CD14-positive monocyte (primary cell): ENCODE results near the gene KCNMB4. TPM values are rescaled to one million over a fixed set of nuclear protein-coding genes. Genes with fewer than 3 reads are reported as not detected.

ENCODE experiments used
- DNase-seq, 3 donors: peaks; one replicate each; pipeline ENCODE4 v3.0.0-alpha.2; 2011 to 2022
- H2AFZ ChIP-seq: 2 replicates; pipeline ENCODE4 v1.6.0; 2012; ENCODE audit warnings: mild to moderate bottlenecking, low read depth, low read length, inconsistent platforms; ENCODE audit not compliant: insufficient read depth, poor library complexity, severe bottlenecking
- H3K27ac ChIP-seq, 2 donors: 1 replicate in 1 of 2; 2 replicates in 1 of 2; pipeline ENCODE4 v1.5.1; 2012 to 2013; ENCODE audit warnings: low read length in 2 of 2, control low read depth in 1 of 2, inconsistent platforms in 1 of 2, low read depth in 1 of 2, mild to moderate bottlenecking in 1 of 2
- H3K27me3 ChIP-seq, 2 donors: one replicate each; pipeline versions ENCODE4 v1.6.0 to v1.6.1; 2011 to 2013; ENCODE audit warnings: low read length in 2 of 2; ENCODE audit not compliant: control insufficient read depth in 2 of 2, insufficient read depth in 2 of 2
- H3K36me3 ChIP-seq, 2 donors: replicated peaks in 1 of 2; 1 replicate in 1 of 2; 2 replicates in 1 of 2; pipeline versions ENCODE4 v1.5.1 to v1.6.1; 2012 to 2013; ENCODE audit warnings: low read length in 2 of 2, control low read depth in 1 of 2, inconsistent platforms in 1 of 2, mild to moderate bottlenecking in 1 of 2; ENCODE audit not compliant: insufficient read depth in 2 of 2, control insufficient read depth in 1 of 2
- H3K4me1 ChIP-seq, 2 donors: 1 replicate in 1 of 2; 2 replicates in 1 of 2; pipeline versions ENCODE4 v1.5.1 to v1.6.1; 2012 to 2013; ENCODE audit warnings: low read length in 2 of 2, control low read depth in 1 of 2, inconsistent platforms in 1 of 2, mild to moderate bottlenecking in 1 of 2, moderate library complexity in 1 of 2; ENCODE audit not compliant: insufficient read depth in 2 of 2, control insufficient read depth in 1 of 2
- H3K4me2 ChIP-seq: replicated peaks from 2 replicates; pipeline ENCODE3; 2012; ENCODE audit warnings: low read length, moderate library complexity, mild to moderate bottlenecking; ENCODE audit not compliant: poor library complexity, severe bottlenecking; ENCODE audit errors: extremely low read depth
- H3K4me3 ChIP-seq, 3 experiments: fragments of 200-600 bp in 1 of 3; sonication (generic) in 1 of 3; replicated peaks in 1 of 3; 1 replicate in 2 of 3; 2 replicates in 1 of 3; pipeline ENCODE4 v1.5.1; 2011 to 2013; ENCODE audit warnings: low read length in 3 of 3, mild to moderate bottlenecking in 3 of 3, control low read depth in 2 of 3, low read depth in 2 of 3, inconsistent platforms in 1 of 3, moderate library complexity in 1 of 3
- H3K79me2 ChIP-seq: 2 replicates; pipeline ENCODE4 v1.6.0; 2012; ENCODE audit warnings: mild to moderate bottlenecking, control low read depth, inconsistent platforms, low read length, moderate library complexity; ENCODE audit not compliant: insufficient read depth
- H3K9ac ChIP-seq: 2 replicates; pipeline ENCODE4 v1.6.0; 2017; ENCODE audit warnings: low read length, mild to moderate bottlenecking; ENCODE audit not compliant: insufficient read depth, poor library complexity, severe bottlenecking
- H3K9me3 ChIP-seq, 2 donors: replicated peaks in 1 of 2; 1 replicate in 1 of 2; 2 replicates in 1 of 2; pipeline versions ENCODE4 v1.5.1 to v1.6.1; 2012 to 2013; ENCODE audit warnings: low read length in 2 of 2, control low read depth in 1 of 2; ENCODE audit not compliant: control insufficient read depth in 1 of 2, insufficient read depth in 1 of 2
- H4K20me1 ChIP-seq: 2 replicates; pipeline ENCODE4 v1.6.0; 2012; ENCODE audit warnings: mild to moderate bottlenecking, low read length, control low read depth, moderate library complexity; ENCODE audit not compliant: insufficient read depth
- H3K27ac Mint-ChIP-seq, 7 donors: one replicate each; pipeline ENCODE4 v1.8.0; 2020; ENCODE audit warnings: mild to moderate bottlenecking in 7 of 7, mixed read lengths in 7 of 7, moderate library complexity in 6 of 7, inconsistent platforms in 2 of 7
- H3K27me3 Mint-ChIP-seq, 3 donors: one replicate each; pipeline ENCODE4 v1.8.0; 2021 to 2022; ENCODE audit warnings: low read depth in 3 of 3, mild to moderate bottlenecking in 3 of 3, mixed read lengths in 3 of 3, moderate library complexity in 3 of 3, inconsistent platforms in 1 of 3
- H3K36me3 Mint-ChIP-seq, 2 donors: one replicate each; pipeline ENCODE4 v1.8.0; 2020; ENCODE audit warnings: mixed read lengths in 2 of 2, inconsistent platforms in 1 of 2, mild to moderate bottlenecking in 1 of 2
- H3K4me1 Mint-ChIP-seq: one replicate; pipeline ENCODE4 v1.8.0; 2020; ENCODE audit warnings: mild to moderate bottlenecking, mixed read lengths
- H3K4me3 Mint-ChIP-seq, 2 donors: one replicate each; pipeline ENCODE4 v1.8.0; 2020; ENCODE audit warnings: mild to moderate bottlenecking in 2 of 2, mixed read lengths in 2 of 2, moderate library complexity in 1 of 2
- H3K9me3 Mint-ChIP-seq, 7 donors: one replicate each; pipeline ENCODE4 v1.8.0; 2020 to 2022; ENCODE audit warnings: mixed read lengths in 7 of 7, mild to moderate bottlenecking in 6 of 7, moderate library complexity in 6 of 7, inconsistent platforms in 2 of 7
- WGBS: methylation state at CpG from one replicate; pipeline ENCODE4 v1.1.5; 2013; ENCODE audit warnings: missing lambda C conversion rate; ENCODE audit not compliant: insufficient coverage; 5-methylcytosine and 5-hydroxymethylcytosine counted together
- intact Hi-C, 2 donors: fragments of 100-400 bp; cut with micrococcal nuclease; formaldehyde crosslinking; loops; one replicate each; pipeline versions ENCODE4 v1.15.0 to v1.15.1; 2023
- polyA plus RNA-seq, 3 donors: library from polyadenylated mRNA; depleted of rRNA in 1 of 3; unstranded in 2 of 3; stranded (reverse) in 1 of 3; fragments of 300-500 nt in 2 of 3; fragments of >200 nt in 1 of 3; fragmentation: Illumina TruSeq in 2 of 3; gene quantifications; 1 replicate in 2 of 3; 2 replicates in 1 of 3; pipeline ENCODE4 v1.2.3, GENCODE V29; 2012 to 2021
- TF ChIP-seq, protein P1 (sequence below): fragments of 200-600 bp; IDR thresholded peaks from one replicate; pipeline ENCODE4 v1.8.0; 2022; ENCODE audit warnings: antibody characterized with exemption, mild to moderate bottlenecking

Gene KCNMB4
- polyA plus RNA-seq, 3 donors, result 0.23 to 0.83 (median 0.41) TPM

DNA sequence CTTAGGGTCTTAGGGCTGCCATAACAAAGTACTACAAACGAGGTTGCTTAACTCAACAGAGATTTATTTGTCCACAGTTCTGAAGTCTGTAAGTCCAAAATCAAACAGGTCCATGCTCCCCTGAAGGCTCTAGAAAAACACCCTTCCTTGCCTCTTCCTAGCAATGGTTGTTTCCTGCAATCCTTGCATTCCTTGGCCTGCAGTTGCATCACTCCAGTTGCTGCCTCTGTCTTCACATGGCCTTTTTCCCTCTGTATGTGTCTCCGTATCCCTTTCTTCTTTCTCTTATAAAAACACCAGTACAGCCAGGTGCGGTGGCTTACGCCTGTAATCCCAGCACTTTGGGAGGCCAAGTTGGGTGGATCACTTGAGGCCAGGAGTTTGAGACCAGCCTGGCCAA is 17.4 kb downstream of the KCNMB4 start:
- Histone ChIP-seq H3K4me1 (no peaks in the 10 kb centered on the region), H3K36me3 (no peaks in the 10 kb centered on the region), H3K4me2 (no peak overlapping the region), H3K9me3 (peaks cover 0 to 6% of the 10 kb centered on the region in 2 donors), H3K27ac (no peak overlapping the region), H3K79me2 (no peaks in the 10 kb centered on the region), H3K4me3 (no peak overlapping the region), H2AFZ (no peak overlapping the region), H4K20me1 (no peaks in the 10 kb centered on the region), H3K9ac (no peak overlapping the region), H3K27me3 (no peaks in the 10 kb centered on the region)
- WGBS, result 73% methylated on average over 2 of the region's 4 CpGs
- Mint-ChIP-seq H3K27me3 (no peaks in the 10 kb centered on the region), H3K4me3 (no peak overlapping the region), H3K27ac (peak overlapping the region in 1 of 7 donors; percentile 25), H3K4me1 (no peaks in the 10 kb centered on the region), H3K9me3 (peaks cover 2 to 11% (median 6%) of the 10 kb centered on the region in 7 donors), H3K36me3 (no peaks in the 10 kb centered on the region)
- TF ChIP-seq, protein P1, sequence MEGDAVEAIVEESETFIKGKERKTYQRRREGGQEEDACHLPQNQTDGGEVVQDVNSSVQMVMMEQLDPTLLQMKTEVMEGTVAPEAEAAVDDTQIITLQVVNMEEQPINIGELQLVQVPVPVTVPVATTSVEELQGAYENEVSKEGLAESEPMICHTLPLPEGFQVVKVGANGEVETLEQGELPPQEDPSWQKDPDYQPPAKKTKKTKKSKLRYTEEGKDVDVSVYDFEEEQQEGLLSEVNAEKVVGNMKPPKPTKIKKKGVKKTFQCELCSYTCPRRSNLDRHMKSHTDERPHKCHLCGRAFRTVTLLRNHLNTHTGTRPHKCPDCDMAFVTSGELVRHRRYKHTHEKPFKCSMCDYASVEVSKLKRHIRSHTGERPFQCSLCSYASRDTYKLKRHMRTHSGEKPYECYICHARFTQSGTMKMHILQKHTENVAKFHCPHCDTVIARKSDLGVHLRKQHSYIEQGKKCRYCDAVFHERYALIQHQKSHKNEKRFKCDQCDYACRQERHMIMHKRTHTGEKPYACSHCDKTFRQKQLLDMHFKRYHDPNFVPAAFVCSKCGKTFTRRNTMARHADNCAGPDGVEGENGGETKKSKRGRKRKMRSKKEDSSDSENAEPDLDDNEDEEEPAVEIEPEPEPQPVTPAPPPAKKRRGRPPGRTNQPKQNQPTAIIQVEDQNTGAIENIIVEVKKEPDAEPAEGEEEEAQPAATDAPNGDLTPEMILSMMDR, result no peak
- intact Hi-C loops, result no loop called here
- no peak for DNase-seq

DNA sequence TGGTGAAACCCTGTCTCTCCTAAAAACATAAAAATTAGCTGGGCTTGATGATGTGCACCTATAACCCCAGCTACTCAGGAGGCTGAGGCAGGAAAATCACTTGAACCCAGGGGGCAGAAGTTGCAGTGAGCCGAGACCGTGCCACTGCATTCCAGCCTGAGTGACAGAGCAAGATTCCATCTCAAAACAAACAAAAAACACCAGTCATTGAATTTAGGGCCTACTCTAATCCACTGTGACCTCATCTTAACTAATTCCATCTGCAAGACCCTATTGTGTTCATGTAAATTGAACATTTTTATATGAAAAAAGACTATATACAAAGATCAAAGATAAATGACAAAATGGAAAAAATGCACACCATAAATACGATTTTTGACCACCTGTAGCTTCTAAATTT is 17.8 kb downstream of the KCNMB4 start:
- no peak for DNase-seq
- H3K36me3 Mint-ChIP-seq, result no peaks in the 10 kb centered on the region
- Histone ChIP-seq H3K9ac (no peak overlapping the region), H3K36me3 (no peaks in the 10 kb centered on the region), H3K4me3 (no peak overlapping the region), H3K9me3 (peaks cover 0 to 3% of the 10 kb centered on the region in 2 donors), H2AFZ (no peak overlapping the region), H3K4me1 (no peaks in the 10 kb centered on the region), H4K20me1 (no peaks in the 10 kb centered on the region), H3K27me3 (no peaks in the 10 kb centered on the region), H3K79me2 (no peaks in the 10 kb centered on the region), H3K4me2 (no peak overlapping the region), H3K27ac (no peak overlapping the region)
- H3K27ac Mint-ChIP-seq, result no peak overlapping the region
- intact Hi-C loops, result no loop called here
- H3K4me3 Mint-ChIP-seq, result no peak overlapping the region
- no peaks in the 10 kb centered on the region for H3K27me3 Mint-ChIP-seq
- TF ChIP-seq, protein P1, result no peak
- H3K4me1 Mint-ChIP-seq, result no peaks in the 10 kb centered on the region
- H3K9me3 Mint-ChIP-seq, result peaks cover 0 to 11% (median 4%) of the 10 kb centered on the region in 7 donors
- 100% methylated on average over 2 of the region's 3 CpGs for WGBS
